ENCODE results near the gene POLR2F.

POLR2F gene

GRCh38 chr22:37926771-37927636 lies 26.5 kb upstream of the POLR2F start (continued):
- TF ChIP-seq ZNF692 (tag by site-specific recombination; IDR thresholded peaks at IDR 0.05) (no peak), ZNF121 (tag by site-specific recombination; IDR thresholded peaks at IDR 0.05) (no peak)

DNA sequence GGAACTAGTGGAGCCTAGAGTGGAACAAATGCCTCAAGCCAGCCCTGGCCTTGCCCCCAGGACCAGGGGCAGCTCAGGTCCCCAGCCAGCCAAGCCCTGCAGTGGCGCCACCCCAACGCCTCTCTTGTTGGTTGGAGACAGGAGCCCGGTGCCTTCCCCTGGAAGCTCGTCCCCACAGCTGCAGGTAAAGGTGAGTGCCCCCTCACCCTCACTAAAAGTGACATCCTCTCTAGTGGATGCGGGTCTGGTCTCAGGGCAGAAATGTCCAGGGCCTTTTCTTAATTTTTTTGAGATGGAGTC lies 25.9 kb upstream of the POLR2F start:
- POLR2A ChIA-PET = interaction anchor here (1.5 kb wide), 1 partner anchor 14 kb away, joined by 3 read pairs; no protein-coding TSS in a partner anchor

DNA sequence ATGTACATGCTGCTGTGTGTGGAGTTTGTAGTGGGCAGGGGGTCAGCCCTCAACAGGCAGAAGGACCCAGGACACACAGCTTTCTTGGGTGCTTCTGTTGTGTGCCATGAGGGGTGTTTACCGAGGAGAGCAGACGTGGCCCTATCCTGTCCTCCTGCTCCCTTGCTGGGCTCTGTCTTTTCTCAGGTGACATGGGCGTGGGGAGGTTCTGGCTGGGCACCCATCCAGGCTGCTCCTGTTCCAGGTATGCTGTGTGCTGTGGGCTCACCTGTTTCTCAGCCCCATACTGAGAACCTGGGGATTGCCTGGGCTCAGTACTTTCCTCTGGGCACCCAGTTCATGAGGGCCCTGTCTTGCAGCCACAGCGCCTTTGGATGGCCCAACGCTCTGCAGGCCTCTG lies 24.1 kb upstream of the POLR2F start:
- POLR2A ChIA-PET = no interaction called here
- Histone ChIP-seq H3K9me3 (ENCODE audit: control insufficient read depth, insufficient read depth, low read depth, low read length) (no peaks in the 10 kb centered on the region), H3K27ac (ENCODE audit: extremely low read depth, low read depth, low read length) (no peak overlapping the region), H3K4me1 (ENCODE audit: control insufficient read depth, insufficient read depth, low read length) (peaks cover 6% of the 10 kb centered on the region), H3K36me3 (ENCODE audit: control insufficient read depth in 2 of 2, insufficient read depth in 1 of 2, low read length in 2 of 2) (peaks cover 6 to 93% of the 10 kb centered on the region in 2 experiments), H3K4me3 (ENCODE audit: low read depth, low read length) (no peak overlapping the region)
- CTCF ChIA-PET = interaction anchor here (0.5 to 0.6 kb wide), 2 partner anchors 9 to 29 kb away, joined by 4 read pairs; no protein-coding TSS in a partner anchor
- TF ChIP-seq ZNF239 (tag by site-specific recombination; IDR thresholded peaks at IDR 0.05) (no peak), ZNF544 (tag by site-specific recombination; IDR thresholded peaks at IDR 0.05) (no peak), IKZF3 (tag by site-specific recombination; IDR thresholded peaks at IDR 0.05) (no peak), ZNF623 (tag by site-specific recombination; IDR thresholded peaks at IDR 0.05) (no peak), ZNF518A (tag by site-specific recombination; conservative IDR thresholded peaks at IDR 0.05; ENCODE audit: low read depth) (no peak), ZNF548 (tag by site-specific recombination; IDR thresholded peaks at IDR 0.05) (no peak), ZNF629 (tag by site-specific recombination; IDR thresholded peaks at IDR 0.05) (no peak), ZBTB26 (tag by site-specific recombination; optimal IDR thresholded peaks at IDR 0.05) (no peak)

More for the DNA sequence above, 25.9 kb upstream of the POLR2F start:
- no peaks in the 10 kb centered on the region for H3K4me1 ChIP-seq (ENCODE audit: control insufficient read depth, insufficient read depth, low read length)
- H3K36me3 ChIP-seq (ENCODE audit: control insufficient read depth in 2 of 2, insufficient read depth in 1 of 2, low read length in 2 of 2) = peaks cover 13 to 94% of the 10 kb centered on the region in 2 experiments
- TF ChIP-seq SCRT2 (tag by site-specific recombination; IDR thresholded peaks at IDR 0.05) (no peak), ZNF654 (tag by site-specific recombination; IDR thresholded peaks at IDR 0.05; ENCODE audit: low read depth) (no peak), GLIS2 (tag by site-specific recombination; IDR thresholded peaks at IDR 0.05) (no peak), ZNF544 (tag by site-specific recombination; IDR thresholded peaks at IDR 0.05) (no peak), OSR2 (tag by site-specific recombination; IDR thresholded peaks at IDR 0.05) (no peak), HIC1 (tag by site-specific recombination; IDR thresholded peaks at IDR 0.05) (no peak), ZNF837 (tag by site-specific recombination; IDR thresholded peaks at IDR 0.05) (no peak), ZNF23 (tag by site-specific recombination; IDR thresholded peaks at IDR 0.05; ENCODE audit: borderline replicate concordance) (no peak), SALL2 (tag by site-specific recombination; IDR thresholded peaks at IDR 0.05; ENCODE audit: borderline replicate concordance) (no peak), ZNF394 (tag by site-specific recombination; IDR thresholded peaks at IDR 0.05; ENCODE audit: borderline replicate concordance) (no peak), MYNN (tag by site-specific recombination; IDR thresholded peaks at IDR 0.05; ENCODE audit: borderline replicate concordance) (no peak), SP2 (tag by site-specific recombination; IDR thresholded peaks at IDR 0.05) (no peak), ZNF24 (tag by site-specific recombination; IDR thresholded peaks at IDR 0.05) (no peak), ZNF513 (tag by site-specific recombination; IDR thresholded peaks at IDR 0.05) (no peak), KLF10 (tag by site-specific recombination; IDR thresholded peaks at IDR 0.05) (no peak)
- CTCF ChIA-PET = interaction anchor here (0.8 kb wide), 1 partner anchor 125 kb away, joined by 4 read pairs; no protein-coding TSS in a partner anchor
- no peak overlapping the region for H3K4me3 ChIP-seq (ENCODE audit: low read depth, low read length)
- no peak overlapping the region for H3K27ac ChIP-seq (ENCODE audit: extremely low read depth, low read depth, low read length)
- no peaks in the 10 kb centered on the region for H3K9me3 ChIP-seq (ENCODE audit: control insufficient read depth, insufficient read depth, low read depth, low read length)
